GM19455 (cell line): ENCODE measurements around the gene DDX25.
"Not testable (repeated sequence)": the region's sequence is repeated elsewhere in the genome, so short reads cannot be mapped to it uniquely, and the experiment has no call there.

Source experiments
- ATAC-seq: cut with Tn5 transposase; IDR thresholded peaks from one replicate; pipeline ENCODE4 v1.9.1; 2021; ENCODE audit not compliant: unreplicated experiment

Gene DDX25

DNA sequence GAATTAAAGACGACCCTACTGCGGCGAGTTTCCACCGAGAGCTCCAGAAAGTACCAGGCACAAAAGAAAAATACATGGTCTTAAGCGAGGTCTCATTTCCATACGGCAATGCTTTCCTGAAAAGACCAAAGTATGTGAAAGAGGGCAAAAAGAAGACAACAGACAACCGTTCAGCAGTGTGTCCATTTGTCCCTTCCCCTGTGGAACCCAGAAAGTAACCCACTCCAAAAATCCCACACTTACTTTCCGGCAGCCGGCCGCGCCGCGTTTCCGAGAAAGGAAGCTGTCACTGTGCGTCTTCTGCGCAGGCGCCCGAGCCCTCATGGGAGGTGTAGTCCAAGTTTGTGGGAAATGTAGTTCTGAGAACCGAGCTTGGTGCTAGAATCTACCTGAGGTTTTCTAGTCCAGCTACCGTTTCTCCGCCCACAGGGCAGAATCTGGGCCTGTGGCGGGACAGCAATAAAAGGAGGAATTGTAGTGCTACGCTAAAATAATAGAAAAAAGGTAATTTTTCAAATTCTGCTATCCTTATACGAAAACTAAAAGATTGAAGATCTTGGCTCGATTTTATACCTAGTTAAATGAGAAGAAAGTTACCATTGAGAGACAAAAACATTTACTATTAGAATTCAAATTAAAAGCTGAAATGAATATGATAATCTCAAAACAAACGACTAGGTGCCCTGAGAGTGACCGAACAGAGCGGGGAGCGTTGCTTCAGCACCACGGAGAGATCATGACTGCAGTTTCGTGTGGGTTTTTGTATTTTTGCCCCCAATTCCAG, 1.2 kb upstream of the DDX25 start, which contains the start of gene PUS3:
TSS of gene PUS3 (minus strand) at position 280 of the 784 bp plus-strand sequence. CDS start 6,922 bp downstream, outside the sequence.
- ATAC-seq = peak; percentile 93

DNA sequence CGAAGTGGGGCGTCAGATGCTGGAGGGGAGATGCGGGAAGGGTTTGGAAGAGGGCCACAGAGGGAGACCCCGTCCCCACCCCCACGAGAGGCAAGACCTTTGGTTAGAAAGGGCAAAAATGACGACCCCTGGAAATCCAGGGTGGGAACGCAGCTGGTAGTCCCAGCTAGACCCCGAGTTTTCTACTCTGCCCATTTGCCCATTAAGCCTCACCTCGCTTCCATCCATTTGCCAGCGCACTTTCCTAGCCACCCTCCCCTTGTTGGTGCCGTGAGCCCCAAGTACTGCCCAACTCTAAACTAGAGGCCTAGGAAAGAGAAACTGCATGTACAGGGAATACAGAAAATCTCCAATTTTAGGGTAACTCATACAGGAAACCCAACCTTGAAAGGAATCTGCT, 370 bp downstream of the DDX25 start:
- ATAC-seq = no peak

DNA sequence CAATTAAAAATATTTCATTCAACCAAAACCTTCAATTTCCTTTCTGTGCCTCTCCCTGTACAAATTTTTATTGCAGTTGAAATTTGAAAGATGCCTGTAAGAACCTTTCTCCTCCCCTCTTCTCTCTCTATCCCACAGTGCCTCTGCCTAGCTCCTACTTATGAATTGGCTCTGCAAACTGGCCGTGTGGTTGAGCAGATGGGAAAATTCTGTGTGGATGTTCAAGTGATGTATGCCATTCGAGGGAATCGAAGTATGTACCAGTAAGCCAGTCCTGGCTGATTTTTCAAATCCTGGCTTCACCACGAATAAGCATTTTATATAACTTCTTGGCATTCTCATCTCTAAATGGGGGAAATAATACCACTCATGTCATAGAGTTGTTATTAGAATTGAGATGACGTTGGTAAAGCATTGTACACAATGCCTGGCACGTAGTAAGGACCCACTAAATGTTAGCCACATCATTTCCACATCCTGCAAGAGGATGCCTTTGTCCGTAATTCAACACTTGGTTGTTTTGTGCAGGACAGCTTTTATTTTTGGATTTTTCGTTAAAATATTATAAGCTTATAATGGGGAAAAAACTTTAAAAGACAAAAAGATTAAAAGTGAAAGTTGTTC, 6.0 kb downstream of the DDX25 start:
- ATAC-seq = no peak

DNA sequence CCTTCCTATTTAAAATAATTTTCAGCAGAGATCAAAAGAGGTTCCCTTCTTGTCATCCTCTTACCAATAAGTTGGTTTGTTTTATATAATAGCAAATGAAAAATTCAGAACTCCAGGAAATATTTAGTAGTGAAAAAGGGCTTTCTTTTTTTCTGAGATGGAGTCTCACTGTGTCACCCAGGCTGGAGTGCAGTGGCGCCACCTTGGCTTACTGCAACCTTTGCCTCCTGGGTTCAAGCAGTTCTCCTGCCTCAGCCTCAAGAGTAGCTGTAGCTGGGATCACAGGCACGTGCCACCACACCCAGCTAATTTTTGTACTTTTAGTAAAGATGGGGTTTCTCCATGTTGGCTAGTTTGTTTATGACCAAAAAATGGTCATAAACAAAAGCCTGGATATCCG, 10.3 kb downstream of the DDX25 start:
- ATAC-seq = not testable (repeated sequence)

DNA sequence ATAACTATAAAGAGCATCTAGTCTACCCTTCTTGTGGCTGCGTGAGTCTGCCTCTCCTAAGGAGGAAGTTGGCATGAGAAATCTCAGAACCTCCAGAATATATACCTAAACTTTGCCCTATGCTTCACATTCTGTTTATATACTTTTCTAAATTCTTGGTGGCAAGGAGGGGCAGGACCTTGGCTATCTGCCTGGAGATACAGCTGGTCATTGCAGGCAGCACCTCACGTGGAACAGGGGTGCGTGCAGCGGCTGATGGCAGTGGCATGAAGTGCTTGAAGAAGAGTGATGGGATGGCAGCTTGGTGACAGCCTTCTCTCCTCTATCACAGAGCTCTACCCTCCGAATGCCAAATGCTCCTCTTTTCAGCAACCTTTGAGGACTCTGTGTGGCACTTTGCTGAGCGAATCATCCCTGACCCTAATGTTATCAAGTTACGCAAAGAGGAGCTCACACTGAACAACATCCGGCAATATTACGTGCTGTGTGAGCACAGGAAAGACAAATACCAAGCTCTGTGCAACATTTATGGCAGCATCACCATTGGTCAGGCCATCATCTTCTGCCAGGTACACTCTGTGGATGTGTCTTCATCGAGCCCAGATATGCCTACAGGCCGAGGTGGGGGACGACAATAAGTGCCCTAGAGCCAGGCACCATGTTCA, 12.5 kb downstream of the DDX25 start:
- ATAC-seq = no peak

DNA sequence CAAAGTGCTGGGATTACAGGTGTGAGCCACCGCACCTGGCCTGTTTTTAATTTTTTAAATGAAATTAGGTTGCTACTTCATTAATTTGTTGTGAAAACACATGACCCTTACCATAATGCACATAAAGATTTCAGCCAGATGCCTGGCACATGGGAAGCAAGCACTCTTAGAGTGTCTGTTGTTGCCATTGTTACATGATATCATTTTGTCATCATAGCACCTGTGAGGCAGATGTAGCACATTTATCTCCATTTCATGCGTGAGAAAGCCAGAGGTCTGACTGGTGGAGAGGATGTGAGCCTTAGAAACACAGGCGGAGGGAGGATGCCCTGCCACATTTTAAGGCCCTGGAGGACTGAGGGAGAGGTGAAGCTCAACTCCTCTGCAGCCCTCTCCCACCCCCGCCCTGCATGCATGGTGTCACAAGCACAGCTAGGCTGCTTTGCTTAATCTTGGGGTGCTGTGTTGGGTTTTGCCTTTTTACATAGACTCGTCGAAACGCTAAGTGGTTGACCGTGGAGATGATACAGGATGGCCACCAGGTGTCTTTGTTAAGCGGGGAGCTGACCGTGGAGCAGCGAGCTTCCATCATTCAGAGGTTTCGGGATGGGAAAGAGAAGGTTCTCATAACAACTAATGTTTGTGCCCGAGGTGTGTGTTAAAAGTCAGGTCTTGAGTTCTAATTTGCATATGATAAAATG, 14.0 kb downstream of the DDX25 start:
- no peak for ATAC-seq

DNA sequence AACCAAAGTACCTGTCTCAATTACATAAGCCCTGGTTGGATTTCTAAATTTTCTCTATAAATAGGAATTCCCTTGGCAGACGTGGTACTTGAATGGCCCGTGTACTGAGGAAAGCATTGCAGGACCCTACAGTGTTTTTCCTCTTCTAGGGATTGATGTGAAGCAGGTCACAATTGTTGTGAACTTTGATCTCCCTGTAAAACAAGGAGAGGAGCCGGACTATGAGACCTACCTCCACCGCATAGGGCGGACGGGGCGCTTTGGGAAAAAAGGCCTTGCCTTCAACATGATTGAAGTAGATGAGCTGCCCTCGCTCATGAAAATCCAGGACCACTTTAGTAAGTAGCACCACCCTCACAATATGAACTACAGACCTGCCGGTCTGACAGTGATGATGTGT, 16.7 kb downstream of the DDX25 start:
- no peak for ATAC-seq

DNA sequence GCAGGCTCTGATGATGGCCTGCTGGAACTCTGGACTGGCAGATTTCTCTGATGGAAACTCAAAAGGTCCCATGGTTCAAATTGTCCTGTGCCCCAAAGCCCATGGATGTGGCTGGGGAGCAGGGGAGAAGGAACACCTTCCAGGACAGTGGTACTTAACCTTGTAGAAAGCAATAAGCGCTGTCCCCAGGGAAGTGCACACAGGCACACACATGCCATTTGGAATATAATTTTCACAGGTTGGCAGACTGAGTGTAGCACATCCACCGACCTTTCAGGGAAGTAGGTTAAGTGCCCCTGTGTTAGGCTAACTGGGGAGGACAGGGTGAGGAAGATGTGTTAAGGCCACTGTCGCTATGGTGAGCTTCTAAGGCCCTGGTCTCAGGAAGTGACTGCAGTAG, 17.8 kb downstream of the DDX25 start:
- ATAC-seq = no peak

DNA sequence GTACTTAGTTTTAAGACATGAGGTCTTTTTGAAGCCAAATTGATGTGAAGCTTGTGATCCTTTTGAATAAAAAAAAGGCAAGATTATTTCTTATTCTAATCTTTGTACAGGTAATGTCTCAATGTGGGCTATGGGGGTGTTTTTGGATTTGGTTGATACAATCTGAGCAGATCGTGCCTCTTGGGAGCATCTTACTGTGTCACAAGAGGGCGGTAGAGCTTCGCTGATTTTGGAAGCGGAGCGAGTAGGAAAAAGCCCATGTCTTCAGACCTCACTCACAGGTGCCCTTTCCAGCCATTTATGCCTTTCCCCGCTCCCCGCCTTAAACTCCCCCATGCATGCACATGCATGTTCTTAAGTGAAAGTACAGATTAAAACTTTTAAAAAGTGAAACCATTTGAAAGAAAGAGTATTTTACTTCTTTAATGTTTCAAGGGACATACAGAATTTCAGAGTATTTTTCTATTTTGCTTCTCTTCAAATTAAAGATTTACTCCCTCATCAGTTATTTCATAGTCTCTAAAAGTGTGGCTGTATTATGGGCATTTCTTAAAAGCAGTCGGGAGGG, 18.8 kb downstream of the DDX25 start:
- ATAC-seq = peak; percentile 77

DNA sequence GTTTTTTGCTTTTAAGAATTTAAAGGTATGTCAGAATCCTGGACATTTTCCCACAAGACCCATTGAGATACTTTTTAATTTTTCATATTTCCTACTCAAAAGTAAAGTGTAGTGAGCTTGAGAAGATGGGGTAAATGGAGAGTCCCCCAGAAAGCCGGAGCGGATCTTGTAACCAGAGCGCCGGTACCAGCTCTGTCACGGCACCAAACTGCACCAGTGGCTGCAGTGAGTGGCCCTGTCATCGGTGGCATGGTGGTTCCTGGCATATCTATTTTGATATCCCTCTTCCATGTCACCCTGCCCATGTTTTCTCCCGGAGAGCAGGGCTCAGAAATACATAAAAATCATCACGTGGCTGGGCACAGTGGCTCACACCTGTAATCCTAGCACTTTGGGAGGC, 19.3 kb downstream of the DDX25 start:
- no peak for ATAC-seq

DNA sequence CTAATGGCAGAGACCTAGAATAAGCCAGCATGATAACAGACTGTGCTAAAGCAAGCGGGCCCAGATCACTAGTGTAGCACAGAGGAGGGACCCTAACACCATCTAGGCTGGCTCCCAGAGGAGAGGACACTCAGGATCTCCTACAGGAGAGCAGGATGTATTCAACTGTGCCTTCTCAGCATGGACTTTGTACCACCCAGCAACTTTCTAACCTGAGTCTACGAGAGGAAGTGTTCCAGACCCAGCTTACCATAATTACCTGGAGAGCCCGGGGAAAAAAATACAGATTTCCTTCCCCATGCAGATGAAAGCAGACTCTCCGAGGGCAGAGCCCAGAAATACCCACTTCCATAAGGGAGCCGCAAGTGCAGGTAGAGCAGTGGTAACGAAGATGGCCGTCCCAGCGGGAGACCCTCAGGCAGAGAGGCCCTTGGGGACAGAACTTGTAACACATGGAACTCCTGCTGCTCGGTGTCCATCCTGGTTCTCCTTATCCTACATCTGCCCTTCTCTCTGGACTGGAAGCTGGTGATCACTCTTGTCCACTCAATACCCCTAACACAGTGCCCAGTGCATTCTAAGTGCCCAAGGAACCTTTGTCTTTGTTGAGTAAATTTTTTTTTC, 20.2 kb downstream of the DDX25 start:
- ATAC-seq = no peak

DNA sequence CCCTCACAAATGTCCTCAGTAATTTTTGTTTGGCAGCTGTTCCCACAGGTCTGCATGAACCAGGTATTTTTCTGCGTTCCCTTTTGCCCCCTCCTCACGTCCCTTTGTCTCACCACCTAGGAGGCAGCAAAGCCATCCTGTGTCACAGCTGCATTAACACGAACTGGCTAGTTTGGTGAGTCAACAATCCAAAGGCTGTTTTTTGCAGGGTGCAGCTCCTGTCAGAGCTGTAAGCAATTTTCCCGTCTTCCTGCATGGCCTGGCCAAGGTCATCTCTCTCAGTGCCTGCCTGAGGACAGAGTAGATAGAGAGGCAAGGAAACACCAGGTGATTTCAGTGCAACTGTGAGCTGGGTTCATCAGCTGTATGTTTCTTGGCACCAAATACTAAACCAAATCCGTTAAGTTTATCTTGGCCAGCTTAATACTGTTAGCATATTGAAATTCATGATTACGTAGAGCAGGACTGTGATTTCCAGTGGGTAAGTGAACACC, 21.0 kb downstream of the DDX25 start:
- ATAC-seq = no peak

DNA sequence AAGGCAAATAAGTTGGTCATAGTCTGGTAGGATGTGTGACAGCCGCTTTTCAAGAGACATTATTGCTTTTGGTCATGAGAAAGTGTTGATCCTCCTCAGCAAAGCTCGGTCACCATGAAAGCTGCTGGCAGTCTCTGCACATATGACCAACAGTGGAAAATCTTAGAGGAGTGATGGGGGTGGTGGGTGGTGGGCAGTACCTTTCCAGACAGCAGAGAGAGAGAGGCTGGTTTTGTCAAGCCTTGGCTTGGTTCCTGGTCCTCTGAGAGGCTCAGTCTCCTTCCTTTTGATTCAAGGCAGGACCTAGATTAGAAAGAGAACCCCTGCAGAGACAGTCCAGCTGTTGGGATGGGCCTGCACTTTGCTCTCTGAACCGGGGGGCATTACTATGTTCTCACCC, 21.5 kb downstream of the DDX25 start:
- ATAC-seq = no peak

DNA sequence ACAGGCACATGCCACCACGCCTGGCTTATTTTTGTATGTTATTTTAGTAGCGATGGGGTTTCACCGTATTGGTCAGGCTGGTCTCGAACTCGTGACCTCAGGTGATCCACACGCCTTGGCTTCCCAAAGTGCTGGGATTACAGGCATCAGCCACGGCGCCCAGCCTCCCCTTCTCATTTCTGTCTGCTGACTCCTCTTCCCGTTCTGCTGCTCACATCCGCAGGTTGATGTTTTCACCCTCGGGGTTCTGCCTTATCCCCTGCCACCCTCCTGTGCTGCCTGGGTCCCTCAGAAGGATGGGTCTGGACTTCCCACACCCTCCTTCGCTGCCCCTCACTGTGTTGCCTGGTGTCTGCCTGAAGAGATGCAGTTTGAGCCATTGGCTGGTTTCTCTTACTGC, 22.4 kb downstream of the DDX25 start:
- ATAC-seq = no peak

DNA sequence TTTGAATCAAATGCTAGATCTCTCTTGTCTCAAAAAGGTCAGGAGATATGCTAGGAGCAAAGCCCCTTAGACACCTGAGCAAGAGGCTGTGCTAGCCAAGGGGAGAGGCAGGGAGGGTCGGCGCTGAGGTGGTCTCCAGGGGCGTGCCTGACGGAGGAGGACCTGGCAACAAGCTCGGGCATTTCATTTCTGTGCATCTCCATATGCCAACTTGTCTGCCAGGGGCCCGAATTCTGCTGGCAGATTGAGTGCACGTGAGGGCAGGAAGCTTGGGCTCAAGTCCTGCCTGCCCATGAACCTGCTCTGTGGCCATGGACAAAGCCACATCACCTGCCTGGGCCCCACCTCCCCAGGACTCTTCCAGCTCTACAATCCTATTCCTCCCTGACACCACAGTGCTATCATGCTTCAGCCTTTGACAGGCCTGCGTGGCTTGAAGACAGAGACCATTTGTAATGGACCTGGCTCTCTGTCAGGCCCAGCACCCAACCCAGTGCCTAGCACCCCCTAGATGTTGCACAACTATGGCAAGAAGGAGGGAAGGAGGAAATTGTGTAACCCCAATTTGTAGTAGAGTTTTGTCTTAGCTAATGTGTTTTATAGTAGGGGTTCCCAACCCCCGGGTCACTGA, 25.3 kb downstream of the DDX25 start:
- ATAC-seq = no peak

DNA sequence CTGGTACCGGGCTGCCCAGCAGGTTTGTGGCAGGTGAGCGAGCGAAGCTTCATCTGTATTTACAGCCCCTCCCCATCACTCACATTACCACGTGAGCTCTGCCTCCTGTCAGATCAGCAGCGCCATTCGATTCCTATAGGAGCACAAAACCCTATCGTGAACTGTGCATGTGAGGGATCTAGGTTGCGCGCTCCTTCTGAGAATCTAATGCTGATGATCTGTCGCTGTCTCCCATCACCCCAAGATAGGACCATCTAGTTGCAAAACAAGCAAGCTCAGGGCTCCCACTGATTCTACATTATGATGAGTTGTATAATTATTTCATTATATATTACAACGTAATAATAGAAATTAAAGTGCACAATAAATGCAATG, 25.8 kb downstream of the DDX25 start:
- no peak for ATAC-seq

DNA sequence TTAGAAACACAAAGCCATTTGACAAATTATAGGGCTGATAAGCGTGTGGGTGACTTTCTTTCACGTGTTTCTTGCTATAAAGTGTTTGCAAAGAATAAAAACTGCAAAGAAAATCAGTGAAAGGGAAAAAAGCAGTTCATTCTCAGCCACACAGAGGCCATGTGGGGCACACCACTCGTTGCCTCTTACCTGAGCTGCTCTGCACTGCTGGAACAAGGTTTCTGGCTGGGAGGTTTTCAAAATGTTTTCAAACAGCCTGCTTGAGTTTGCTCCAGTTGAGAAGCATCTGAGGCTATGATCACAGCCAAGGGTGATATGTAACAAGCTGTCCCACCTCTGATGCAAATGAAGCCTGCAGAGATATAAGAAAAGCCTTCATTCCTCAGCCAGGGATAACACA, 26.8 kb downstream of the DDX25 start:
- ATAC-seq = no peak

DNA sequence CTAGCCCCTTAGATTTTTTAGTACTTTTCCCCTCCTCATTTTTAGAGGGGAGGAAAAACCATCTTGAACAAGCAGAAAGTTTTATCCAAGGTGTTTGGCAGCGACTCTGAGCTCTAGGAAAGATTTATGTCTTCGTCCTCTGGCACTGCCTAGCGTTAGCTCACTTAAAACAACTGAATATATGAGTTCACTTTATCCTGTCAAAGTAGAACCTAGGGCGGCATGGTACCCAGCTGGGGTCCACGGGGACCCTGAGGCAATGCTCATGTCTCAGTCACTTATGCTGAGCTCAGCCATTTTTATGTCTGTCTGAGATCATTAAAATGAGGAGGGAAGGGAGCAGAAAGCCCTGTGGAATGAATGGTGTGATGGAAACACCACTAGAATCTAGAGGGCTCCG, 27.4 kb downstream of the DDX25 start:
- ATAC-seq = no peak

DNA sequence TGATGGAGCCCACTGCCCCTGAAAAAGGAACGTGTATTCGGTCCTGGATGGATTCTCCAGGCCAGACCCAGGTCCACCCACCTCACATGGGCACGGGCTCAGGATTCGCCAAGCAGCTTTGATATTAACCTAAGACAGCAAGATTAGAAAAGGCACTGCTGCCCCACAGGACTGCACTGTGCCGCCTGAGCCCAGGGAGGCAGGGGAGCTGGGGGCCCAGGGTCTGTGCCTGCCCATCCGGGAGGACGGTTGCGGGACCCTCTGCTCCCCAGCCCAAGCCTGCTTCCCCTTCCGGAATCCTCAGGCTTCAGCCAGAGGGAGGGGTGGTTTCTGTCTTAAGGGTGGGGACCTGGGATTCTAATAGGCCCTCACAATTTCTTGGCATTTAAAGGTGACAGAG, 28.0 kb downstream of the DDX25 start:
- ATAC-seq = no peak
